HUDEP-2 (cell line): ENCODE data around the gene CHTF8.
"Not testable (repeated sequence)": the region's sequence is repeated elsewhere in the genome, so short reads cannot be mapped to it uniquely, and the experiment has no call there.

ENCODE experiments used
- DNase-seq, 76 experiments: peaks; one replicate each; lab custom pipeline; 2025; ENCODE audit not compliant: unreplicated experiment in 76 of 76; lab: John Stamatoyannopoulos, UW

CHTF8 gene

DNA sequence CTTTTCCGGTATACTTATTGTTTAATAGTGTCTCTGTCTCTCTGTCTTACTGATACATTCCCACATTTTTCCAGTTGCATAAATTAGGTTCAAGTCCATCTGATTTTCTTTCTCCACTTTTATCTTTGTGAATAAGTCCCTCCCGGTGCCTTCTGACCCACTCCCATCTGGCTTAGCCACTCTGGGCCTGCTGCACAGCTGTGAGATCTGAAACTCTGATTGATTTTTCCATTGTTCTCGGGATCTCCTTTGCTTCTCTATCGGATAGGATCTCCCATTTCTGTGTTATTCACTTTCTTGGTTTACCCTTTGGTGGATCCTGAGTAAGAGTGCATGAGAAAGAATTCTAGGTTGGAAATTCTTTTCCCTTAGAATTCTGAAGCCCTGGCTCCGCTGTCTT, 8.6 kb upstream of the CHTF8 start:
- DNase-seq = no peak

DNA sequence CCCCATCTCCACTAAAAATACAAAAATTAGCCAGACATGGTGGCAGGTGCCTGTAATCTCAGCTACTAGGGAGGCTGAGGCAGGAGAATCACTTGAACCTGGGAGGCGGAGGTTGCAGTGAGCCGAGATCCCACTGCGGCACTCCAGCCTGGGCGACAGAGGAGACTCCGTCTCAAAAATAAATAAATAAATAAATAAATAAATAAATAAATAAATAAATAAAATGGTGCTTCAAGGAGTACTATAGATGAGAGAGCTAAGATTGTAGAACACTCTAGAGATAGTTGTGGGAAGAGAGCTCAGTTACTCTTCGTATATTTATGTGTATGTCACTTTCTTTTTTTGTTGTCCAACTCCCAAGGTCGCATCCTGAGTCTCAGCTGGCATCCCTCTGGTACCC, 7.1 kb upstream of the CHTF8 start:
- DNase-seq = not testable (repeated sequence)

- no peak for DNase-seq
Measured at GRCh38 chr16:69138608-69139007, 6.2 kb upstream of the CHTF8 start.

DNA sequence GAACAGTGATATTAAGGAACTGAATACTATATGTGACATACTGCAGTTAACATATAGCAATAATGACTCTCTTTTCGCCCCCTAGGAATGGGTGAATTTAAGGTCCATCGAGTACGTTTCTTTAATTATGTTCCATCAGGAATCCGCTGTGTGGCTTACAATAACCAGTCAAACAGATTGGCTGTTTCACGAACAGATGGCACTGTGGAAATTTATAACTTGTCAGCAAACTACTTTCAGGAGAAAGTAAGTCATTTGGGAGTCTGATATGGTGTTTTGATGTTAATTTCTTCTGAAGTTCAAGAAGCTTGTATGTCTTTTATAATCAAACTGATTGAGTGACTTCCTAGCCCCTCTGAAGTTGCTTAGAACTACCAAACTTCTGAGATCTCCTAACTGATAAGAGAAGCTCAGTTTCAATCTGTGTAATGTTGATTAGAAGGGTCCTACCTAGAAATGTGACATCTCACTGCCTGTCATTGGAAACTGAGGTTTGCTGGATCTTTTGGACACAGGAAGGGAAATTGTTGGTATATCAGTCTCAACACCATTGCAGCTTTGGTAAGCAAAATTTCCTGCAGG, 1.1 kb upstream of the CHTF8 start:
- no peak for DNase-seq

DNA sequence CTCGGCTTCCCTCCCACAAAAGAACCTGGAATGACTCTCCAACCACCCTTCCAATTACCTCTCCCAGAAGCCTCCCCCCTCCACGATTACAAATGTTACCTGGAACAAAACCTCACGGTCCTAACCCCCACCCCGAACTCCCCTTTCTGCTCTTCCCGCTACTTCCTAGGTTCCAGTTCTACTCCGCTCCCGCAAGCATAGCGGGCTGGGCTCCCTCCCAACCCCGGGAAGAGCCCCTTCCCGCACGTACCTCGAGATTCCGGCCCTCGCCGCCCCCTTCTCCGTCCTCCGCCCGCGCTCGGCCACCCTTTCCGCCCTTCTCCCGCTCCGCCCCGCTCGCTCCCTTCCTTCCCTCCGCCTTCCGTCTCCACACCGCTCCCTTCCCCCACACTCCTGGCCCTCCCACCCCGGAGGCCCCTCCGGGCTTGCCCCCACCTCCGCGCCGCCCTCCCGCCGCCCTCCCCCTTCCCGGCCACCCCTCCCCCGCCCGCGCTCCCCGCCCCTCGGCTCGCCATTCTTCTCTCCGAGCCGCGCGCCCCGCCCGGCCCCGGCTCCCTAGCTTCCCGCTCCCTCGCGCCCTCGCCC, 457 bp downstream of the CHTF8 start:
- peak in 64 of 76 experiments; percentile 7 to 83 (median 65) for DNase-seq

GRCh38 chr16:69131167-69131838, 1.1 kb downstream of the CHTF8 start:
- peak in 3 of 76 experiments; percentile 3 to 20 (median 7) for DNase-seq

GRCh38 chr16:69130461-69130860, 1.9 kb downstream of the CHTF8 start:
- no peak for DNase-seq

- DNase-seq = no peak
Measured at GRCh38 chr16:69127966-69128510, 4.3 kb downstream of the CHTF8 start.

DNA sequence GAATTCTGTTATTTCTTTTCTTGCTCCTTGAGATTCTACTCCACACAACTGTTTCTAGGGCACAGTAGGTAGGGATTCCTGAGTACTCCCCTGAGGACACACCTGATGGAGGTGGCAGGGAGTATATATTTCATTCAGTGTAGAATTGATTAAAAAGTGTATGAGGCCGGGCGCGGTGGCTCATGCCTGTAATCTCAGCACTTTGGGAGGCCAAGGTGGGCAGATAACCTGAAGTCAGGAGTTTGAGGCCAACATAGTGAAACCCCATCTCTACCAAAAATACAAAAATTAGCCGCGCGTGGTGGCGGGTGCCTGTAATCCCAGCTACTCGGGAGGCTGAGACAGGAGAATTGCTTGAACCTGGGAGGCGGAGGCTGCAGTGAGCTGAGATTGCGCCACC, 5.6 kb downstream of the CHTF8 start:
- not testable (repeated sequence) for DNase-seq

DNA sequence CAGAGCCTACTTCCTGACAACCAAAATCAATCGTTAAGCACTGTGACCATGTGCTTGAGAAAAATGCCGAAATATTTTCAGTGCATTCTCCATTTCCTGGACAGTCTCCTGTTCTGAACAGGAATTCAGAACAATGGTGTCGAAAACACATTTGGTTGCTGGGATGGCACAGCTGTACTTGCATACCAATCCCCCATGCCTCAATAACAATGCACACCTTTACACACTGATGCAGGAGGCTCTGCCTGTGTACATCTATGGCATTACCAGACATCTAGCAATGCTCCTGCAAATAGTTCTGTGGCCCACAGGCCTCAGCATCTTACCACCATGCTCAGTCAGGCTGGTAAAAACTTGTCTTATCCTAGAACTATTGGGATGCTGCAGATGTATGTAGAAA, 6.2 kb downstream of the CHTF8 start:
- no peak for DNase-seq

DNA sequence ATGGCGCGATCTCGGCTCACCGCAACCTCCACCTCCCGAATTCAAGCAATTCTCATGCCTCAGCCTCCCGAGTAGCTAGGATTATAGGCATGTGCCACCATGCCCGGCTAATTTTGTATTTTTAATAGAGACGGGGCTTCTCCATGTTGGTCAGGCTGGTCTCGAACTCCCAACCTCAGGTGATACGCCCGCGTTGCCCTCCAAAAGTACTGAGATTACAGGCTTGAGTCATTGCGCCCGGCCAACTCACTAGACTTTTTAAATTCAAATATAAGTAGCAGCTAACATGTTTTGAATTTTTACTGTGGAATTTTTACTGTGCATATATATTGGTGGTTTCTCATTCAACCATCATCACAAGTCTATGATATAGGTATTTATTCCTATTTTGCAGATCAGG, 7.4 kb downstream of the CHTF8 start:
- not testable (repeated sequence) for DNase-seq

- DNase-seq = not testable (repeated sequence)
Measured at GRCh38 chr16:69124406-69124805, 8.0 kb downstream of the CHTF8 start.

- peak in 48 of 76 experiments; percentile 3 to 73 (median 36) for DNase-seq
Measured at GRCh38 chr16:69123910-69124309, 8.5 kb downstream of the CHTF8 start.

- no peak for DNase-seq
Measured at GRCh38 chr16:69120096-69120664, 12.2 kb downstream of the CHTF8 start.

DNA sequence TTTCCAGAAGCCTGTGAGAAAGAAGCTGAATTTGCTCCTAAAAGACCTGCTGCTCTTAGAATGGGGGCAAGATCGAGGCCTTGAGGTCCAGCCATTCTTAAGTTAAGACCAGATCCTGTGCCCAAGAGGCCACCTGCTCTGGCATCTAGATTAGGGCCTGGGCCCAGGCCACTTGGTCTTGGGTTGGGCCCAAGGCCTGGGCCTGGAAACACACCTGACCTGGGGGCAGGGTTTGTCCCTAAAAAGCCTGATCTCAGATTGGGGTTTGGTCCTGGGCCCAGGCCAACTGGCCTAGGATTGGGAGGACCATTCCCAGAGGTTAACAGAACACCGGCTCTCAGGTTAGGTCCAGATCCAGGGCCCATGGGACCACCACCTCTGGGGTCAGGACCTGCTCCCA, 12.9 kb downstream of the CHTF8 start:
- DNase-seq = no peak

DNA sequence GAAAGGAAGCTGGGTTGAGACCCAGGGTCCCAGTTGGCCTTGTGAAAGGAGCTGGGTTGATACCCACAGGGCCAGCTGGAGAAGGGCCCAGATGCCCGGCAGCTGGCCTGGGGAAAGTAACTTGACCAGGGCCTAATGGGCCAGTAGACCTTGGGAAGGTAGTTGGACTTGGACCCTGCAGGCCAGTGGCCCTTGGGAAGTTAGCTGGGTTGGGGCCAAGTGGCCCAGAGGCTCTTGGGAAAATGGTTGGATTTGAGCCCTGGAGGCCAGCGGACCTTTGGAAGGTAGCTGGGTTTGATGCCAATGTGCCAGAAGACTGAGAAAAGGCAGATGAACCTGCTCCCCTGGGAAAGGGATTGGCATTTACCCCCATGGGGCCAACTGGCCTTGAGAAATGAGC, 13.4 kb downstream of the CHTF8 start:
- no peak for DNase-seq

DNA sequence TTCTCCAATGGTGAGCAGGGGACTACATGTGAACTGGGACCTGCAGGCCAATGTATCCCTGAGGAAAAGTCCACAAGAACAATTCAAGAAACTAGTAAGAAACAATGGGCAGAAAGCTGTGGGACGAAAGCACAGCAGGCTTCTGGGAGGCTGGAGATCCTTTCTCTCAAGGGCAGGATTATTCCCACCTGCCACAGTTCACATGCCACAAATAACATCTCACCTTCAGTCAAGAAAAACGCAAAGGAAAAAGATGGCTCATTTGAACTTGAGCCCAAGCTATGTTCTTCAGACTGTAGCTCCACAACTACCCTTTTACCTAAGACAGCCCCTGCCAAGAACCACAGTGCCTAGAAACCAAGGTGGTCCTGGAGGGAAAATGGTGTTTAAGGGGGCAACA, 13.9 kb downstream of the CHTF8 start:
- DNase-seq = no peak

- DNase-seq = no peak
Measured at GRCh38 chr16:69116906-69117305, 15.5 kb downstream of the CHTF8 start.

DNA sequence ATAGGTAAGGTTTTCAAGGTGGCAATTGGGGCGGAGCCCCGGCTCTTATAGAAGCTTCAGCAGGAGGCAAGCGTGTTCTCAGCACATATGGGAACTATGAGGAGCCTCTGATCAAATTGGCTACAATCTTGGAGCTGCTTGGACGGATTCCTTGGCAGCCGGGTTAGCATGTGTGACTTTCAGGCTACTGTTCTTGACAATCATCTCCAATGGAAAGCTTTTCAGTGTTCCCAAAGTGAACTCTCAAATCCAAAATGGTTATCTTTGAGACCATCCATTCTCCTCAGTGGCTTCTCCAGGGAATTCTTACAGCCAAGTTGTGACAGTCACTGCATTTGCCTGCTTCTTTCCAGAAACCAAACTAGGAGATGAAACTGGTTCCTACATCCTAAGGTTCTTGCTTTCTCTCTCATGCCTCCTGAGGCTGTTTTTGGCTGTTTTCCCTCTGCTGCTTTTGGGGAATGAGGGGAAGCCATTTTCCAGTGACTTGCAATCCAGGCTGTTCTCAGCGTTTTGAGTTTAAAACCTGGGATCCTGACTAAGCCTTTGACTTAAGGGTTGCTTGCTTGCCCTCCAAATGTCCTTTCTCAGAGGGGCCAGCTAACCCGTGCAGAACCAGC, 16.0 kb downstream of the CHTF8 start:
- no peak for DNase-seq

GRCh38 chr16:69115837-69116236, 16.6 kb downstream of the CHTF8 start:
- no peak for DNase-seq

DNA sequence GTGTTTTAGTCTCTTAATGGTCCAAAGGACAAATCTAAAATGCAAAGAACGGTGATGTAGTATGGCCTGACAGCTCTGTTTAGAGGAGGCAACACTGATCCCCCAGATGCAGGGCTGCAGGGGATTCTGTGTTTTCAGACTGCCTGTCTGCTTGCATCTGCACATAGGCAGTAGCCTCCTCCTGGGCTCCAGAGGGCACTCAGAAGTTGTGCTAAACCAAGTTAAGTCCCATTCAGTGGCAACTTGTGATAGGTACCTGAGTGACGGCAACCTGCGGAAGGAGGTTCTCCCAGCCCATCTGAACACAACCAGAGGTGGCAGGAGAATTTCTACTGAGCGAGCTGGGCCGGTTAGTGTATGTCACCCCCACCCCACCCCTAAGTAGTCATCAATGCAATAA, 17.0 kb downstream of the CHTF8 start:
- DNase-seq = no peak
